ENCODE measurements around the gene DHCR24.

DNA sequence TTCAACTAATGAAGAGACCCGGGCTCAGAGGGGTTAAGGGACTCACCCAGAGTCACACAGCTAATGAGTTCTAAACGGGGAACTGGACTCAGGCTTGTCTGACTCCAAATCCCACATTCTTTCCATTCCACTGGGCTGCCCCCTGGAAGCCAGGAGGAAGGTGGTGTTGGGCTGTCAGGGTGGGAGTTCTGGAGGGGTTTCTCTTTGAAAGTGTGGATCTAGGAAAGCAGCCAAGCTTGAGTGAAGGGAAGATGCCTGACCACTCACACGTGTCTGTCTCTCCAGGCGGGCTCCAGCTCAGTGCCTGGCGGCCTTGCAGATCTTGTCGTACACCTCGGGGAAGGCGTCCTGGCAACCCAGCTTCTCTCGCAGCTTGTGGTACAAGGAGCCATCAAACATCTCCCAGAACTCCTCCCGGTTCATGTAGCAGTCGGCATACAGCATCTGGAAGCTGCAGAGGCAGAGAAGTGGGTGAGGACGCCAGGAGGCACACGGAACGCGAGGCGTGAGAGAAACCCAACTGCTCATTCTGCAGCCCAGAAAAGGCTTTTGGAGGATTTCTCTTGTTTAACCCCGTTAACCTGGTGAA lies 35.0 kb downstream of the DHCR24 start:
- TF ChIP-seq, protein P1, sequence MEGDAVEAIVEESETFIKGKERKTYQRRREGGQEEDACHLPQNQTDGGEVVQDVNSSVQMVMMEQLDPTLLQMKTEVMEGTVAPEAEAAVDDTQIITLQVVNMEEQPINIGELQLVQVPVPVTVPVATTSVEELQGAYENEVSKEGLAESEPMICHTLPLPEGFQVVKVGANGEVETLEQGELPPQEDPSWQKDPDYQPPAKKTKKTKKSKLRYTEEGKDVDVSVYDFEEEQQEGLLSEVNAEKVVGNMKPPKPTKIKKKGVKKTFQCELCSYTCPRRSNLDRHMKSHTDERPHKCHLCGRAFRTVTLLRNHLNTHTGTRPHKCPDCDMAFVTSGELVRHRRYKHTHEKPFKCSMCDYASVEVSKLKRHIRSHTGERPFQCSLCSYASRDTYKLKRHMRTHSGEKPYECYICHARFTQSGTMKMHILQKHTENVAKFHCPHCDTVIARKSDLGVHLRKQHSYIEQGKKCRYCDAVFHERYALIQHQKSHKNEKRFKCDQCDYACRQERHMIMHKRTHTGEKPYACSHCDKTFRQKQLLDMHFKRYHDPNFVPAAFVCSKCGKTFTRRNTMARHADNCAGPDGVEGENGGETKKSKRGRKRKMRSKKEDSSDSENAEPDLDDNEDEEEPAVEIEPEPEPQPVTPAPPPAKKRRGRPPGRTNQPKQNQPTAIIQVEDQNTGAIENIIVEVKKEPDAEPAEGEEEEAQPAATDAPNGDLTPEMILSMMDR (IDR thresholded peaks at IDR 0.05): no peak
- TF ChIP-seq POLR2A (IDR thresholded peaks at IDR 0.05): no peak
